SK-N-MC (cell line): ENCODE results near the gene PLXNA4.

Experiments
- EZH2 ChIP-seq: fragments of 200-600 bp; sonication (generic); IDR thresholded peaks from one replicate; pipeline ENCODE4 v1.6.1; 2017; ENCODE audit warnings: antibody characterized with exemption
- FOXP2 ChIP-seq: optimal IDR thresholded peaks from 2 replicates; pipeline ENCODE3; 2011; ENCODE audit warnings: mild to moderate bottlenecking, moderate library complexity; ENCODE audit not compliant: insufficient read depth; ENCODE audit errors: extremely low read length, control extremely low read depth
- POLR2AphosphoS5 ChIP-seq: IDR thresholded peaks from 2 replicates; pipeline ENCODE4 v1.6.1; 2012; ENCODE audit warnings: mild to moderate bottlenecking, low read depth, low read length, borderline replicate concordance

DNA sequence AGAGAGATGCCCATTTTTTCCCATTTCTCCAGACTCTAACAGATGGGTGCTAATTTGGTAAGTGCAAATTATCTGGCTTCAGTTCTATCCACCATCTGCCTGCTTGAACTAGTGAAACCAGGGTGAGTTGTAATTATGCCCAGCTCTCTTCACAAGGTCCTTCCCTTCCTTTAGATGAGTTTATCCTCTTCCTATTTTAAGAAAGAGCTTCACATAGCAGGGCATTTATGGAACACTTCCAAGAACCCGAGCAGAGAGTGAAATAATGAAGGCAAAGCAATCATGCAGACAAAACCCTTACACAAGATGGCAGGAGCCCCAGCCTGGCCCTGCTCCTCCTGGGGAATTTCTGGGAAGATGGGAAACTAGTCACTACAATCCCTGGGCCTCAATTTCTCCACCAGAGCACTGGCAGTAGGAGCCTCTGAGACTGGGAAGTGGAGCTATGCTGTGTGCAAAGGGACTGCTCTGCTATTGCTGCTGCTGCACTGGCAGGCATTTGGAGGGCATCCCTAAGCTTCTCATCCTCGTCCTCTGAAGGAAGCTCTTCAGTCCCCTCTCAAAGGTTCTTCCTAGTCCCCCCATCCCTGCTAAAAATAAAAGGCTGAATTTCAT, 33.7 kb upstream of the PLXNA4 start:
- TF ChIP-seq EZH2, result no peak
- no peak for TF ChIP-seq POLR2AphosphoS5
- TF ChIP-seq FOXP2, result no peak
